Panc1 (cell line): ENCODE results near the gene ARMS2. TPM values are rescaled to one million over a fixed set of nuclear protein-coding genes. Genes with fewer than 3 reads are reported as not detected.

Source experiments
- ATAC-seq: fragments of 200-7000 bp; cut with Tn5 transposase; 2 replicates; pipeline ENCODE4 v1.9.1; 2020; ENCODE audit warnings: mild to moderate bottlenecking, moderate library complexity
- BruUV-seq: library from RNA; stranded (reverse); fragments of 400-500 nt; replicated peaks from 2 replicates; lab custom pipeline; 2021; lab: Mats Ljungman, UMichigan
- CTCF ChIA-PET: fragments of 300-600 bp; sonication (Branson Sonifier 250); formaldehyde crosslinking; loops from one replicate; lab custom pipeline; 2022; ENCODE audit warnings: antibody characterized with exemption; lab: Charles Lee
- POLR2A ChIA-PET: fragments of 300-600 bp; sonication (Branson Sonifier 250); formaldehyde crosslinking; loops from one replicate; lab custom pipeline; 2022; ENCODE audit warnings: antibody characterized with exemption; lab: Charles Lee
- DNase-seq: peaks from one replicate; pipeline ENCODE4 v3.0.0-alpha.2; 2010; ENCODE audit warnings: low read depth, low spot score
- H3K27ac ChIP-seq: 2 replicates; pipeline ENCODE4 v1.5.1; 2011; ENCODE audit warnings: mild to moderate bottlenecking, low read length, inconsistent platforms
- H3K27me3 ChIP-seq: fragments of 200-500 bp; sonication (Bioruptor generic); 2 replicates; pipeline ENCODE4 v1.6.0; 2014; ENCODE audit warnings: low read length, inconsistent platforms; ENCODE audit not compliant: control insufficient read depth, insufficient read depth
- H3K36me3 ChIP-seq: fragments of 200-500 bp; sonication (Bioruptor generic); 2 replicates; pipeline ENCODE4 v1.5.1; 2014; ENCODE audit warnings: inconsistent platforms, mild to moderate bottlenecking, low read length, moderate library complexity; ENCODE audit not compliant: control insufficient read depth, insufficient read depth
- H3K4me1 ChIP-seq: 2 replicates; pipeline ENCODE4 v1.5.1; 2011; ENCODE audit warnings: inconsistent platforms, mild to moderate bottlenecking, low read length, moderate library complexity; ENCODE audit not compliant: control insufficient read depth, insufficient read depth
- H3K4me3 ChIP-seq, 2 experiments: 2 replicates each; pipeline ENCODE4 v1.5.1; 2011 to 2012; ENCODE audit warnings: low read depth in 2 of 2, low read length in 2 of 2, mild to moderate bottlenecking in 2 of 2, inconsistent platforms in 1 of 2, moderate library complexity in 1 of 2
- H3K9me3 ChIP-seq: fragments of 200-500 bp; sonication (Bioruptor generic); 2 replicates; pipeline ENCODE4 v1.5.1; 2014; ENCODE audit warnings: low read depth, mild to moderate bottlenecking, inconsistent platforms, low read length, moderate library complexity; ENCODE audit not compliant: control insufficient read depth, insufficient read depth
- POLR2AphosphoS5 ChIP-seq: IDR thresholded peaks from 2 replicates; pipeline ENCODE4 v1.6.1; 2012; ENCODE audit warnings: mild to moderate bottlenecking, low read depth, low read length, moderate library complexity
- SIN3A ChIP-seq: IDR thresholded peaks from 2 replicates; pipeline ENCODE4 v1.6.1; 2012; ENCODE audit warnings: low read depth, mild to moderate bottlenecking, low read length, moderate library complexity, borderline replicate concordance; ENCODE audit not compliant: insufficient read depth
- TCF7L2 ChIP-seq: IDR thresholded peaks from 2 replicates; pipeline ENCODE4 v1.6.1; 2011; ENCODE audit warnings: mild to moderate bottlenecking, low read depth, low read length, inconsistent platforms
- in situ Hi-C: cut with HindIII; loops from 2 replicates; pipeline ENCODE4 v1.10.0; 2016; ENCODE audit warnings: low sequenced_read_pairs, low pct_unique_long_range_greater_than_20kb
- intact Hi-C: fragments of 100-400 bp; cut with micrococcal nuclease; formaldehyde crosslinking; loops from one replicate; pipeline ENCODE4 v1.10.0; 2022; ENCODE audit not compliant: unreplicated experiment
- total RNA-seq: library from RNA; stranded (reverse); gene quantifications from one replicate; pipeline ENCODE4 v1.2.1, GENCODE V29; 2021; ENCODE audit not compliant: unreplicated experiment
- TF ChIP-seq, protein P1 (sequence below), 2 experiments: IDR thresholded peaks; 2 replicates each; pipeline ENCODE4 v1.6.1; 2011 to 2012; ENCODE audit warnings: low read depth in 2 of 2, control low read depth in 1 of 2, low read length in 1 of 2, mild to moderate bottlenecking in 1 of 2, moderate library complexity in 1 of 2; ENCODE audit not compliant: insufficient read depth in 1 of 2
- TF ChIP-seq, protein P2 (sequence below): fragments of 450-650 bp; IDR thresholded peaks from 2 replicates; pipeline ENCODE4 v1.5.1; 2017; ENCODE audit warnings: mild to moderate bottlenecking

ARMS2 gene
- total RNA-seq, 1 experiment from 2014 or later, result not detected

DNA sequence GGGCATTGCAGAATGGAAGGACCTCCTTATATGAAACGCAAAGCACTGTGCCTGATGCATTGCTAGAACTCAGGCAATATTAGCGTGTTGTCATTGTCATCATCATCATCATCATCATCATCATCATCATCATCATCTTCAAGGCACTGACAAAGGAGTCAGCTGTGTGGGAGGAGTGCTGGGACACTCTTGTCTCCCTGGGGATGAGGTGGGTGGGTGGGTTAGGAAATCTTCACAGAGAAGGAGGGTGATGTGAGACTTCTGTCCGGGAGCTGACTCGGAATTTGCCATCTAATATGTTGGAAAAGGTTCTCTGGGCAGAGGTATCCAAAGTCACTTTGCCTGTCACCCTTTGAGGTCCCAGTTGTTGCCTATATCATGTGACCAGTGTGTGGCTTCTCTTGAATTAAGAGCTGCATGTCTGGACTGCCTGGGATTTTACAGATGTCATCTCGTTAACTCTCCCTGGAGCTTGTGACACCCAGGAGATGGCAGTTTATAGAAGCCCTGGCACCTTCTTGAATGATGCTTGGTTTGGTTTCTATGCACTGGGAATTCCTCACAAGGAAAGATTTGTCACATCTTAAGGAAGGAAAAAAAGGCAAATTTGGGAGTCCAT is 14.0 kb downstream of the ARMS2 start:
- CTCF ChIA-PET, result interaction anchor here (0.6 kb wide), 2 partner anchors 28 to 98 kb away, joined by 3 to 4 read pairs; no protein-coding TSS in a partner anchor
- in situ Hi-C loops, result no loop called here
- TF ChIP-seq POLR2AphosphoS5 (no peak), SIN3A (no peak), TCF7L2 (no peak)
- TF ChIP-seq, protein P1, sequence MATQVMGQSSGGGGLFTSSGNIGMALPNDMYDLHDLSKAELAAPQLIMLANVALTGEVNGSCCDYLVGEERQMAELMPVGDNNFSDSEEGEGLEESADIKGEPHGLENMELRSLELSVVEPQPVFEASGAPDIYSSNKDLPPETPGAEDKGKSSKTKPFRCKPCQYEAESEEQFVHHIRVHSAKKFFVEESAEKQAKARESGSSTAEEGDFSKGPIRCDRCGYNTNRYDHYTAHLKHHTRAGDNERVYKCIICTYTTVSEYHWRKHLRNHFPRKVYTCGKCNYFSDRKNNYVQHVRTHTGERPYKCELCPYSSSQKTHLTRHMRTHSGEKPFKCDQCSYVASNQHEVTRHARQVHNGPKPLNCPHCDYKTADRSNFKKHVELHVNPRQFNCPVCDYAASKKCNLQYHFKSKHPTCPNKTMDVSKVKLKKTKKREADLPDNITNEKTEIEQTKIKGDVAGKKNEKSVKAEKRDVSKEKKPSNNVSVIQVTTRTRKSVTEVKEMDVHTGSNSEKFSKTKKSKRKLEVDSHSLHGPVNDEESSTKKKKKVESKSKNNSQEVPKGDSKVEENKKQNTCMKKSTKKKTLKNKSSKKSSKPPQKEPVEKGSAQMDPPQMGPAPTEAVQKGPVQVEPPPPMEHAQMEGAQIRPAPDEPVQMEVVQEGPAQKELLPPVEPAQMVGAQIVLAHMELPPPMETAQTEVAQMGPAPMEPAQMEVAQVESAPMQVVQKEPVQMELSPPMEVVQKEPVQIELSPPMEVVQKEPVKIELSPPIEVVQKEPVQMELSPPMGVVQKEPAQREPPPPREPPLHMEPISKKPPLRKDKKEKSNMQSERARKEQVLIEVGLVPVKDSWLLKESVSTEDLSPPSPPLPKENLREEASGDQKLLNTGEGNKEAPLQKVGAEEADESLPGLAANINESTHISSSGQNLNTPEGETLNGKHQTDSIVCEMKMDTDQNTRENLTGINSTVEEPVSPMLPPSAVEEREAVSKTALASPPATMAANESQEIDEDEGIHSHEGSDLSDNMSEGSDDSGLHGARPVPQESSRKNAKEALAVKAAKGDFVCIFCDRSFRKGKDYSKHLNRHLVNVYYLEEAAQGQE (IDR thresholded peaks at IDR 0.05; ENCODE audit: insufficient read depth in 1 of 2, low read depth in 2 of 2, low read length in 1 of 2), result no peak
- TF ChIP-seq, protein P2, sequence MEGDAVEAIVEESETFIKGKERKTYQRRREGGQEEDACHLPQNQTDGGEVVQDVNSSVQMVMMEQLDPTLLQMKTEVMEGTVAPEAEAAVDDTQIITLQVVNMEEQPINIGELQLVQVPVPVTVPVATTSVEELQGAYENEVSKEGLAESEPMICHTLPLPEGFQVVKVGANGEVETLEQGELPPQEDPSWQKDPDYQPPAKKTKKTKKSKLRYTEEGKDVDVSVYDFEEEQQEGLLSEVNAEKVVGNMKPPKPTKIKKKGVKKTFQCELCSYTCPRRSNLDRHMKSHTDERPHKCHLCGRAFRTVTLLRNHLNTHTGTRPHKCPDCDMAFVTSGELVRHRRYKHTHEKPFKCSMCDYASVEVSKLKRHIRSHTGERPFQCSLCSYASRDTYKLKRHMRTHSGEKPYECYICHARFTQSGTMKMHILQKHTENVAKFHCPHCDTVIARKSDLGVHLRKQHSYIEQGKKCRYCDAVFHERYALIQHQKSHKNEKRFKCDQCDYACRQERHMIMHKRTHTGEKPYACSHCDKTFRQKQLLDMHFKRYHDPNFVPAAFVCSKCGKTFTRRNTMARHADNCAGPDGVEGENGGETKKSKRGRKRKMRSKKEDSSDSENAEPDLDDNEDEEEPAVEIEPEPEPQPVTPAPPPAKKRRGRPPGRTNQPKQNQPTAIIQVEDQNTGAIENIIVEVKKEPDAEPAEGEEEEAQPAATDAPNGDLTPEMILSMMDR, result no peak

DNA sequence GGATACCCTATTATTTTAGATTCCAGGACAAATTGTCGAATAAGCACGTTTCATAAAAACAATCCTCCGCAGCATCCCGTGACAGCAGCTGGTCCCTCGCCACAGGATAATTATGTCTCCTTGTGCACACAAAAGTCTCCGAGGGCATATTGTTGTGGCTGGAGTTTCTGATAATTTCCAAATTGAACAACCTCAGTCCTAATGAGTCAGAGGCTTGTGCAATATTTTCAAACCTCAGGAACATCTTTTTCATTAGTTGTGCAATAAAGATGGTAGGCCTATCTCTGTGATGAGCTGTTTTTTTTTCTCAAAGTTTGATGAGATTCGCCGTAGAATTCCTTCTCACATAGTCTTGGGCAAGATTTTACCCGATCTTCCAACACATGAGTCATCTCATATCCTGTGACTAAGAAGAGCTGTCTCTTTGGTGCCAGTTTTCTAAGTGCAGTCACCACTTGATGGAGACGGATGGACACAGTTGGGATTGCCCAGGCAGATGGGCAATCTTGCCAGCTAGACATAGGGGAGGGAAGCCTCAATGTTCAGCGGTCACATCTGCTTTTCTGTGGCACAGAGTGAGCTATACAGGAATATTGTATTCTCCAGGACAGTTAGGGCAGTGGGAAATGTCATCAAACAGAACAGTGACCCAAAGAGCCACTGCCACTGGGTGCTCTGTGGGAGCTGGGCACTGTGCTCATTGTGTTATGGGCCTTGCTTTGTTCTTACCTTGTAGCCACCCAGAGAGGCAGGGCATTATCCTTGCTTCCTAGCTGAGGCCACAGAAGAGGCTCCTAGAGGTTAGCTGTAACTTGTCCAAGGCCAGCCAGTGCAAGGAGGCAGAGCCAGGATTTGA is 14.7 kb downstream of the ARMS2 start:
- peak; percentile 59; the same call in 1 of the 2 replicates for ATAC-seq
- POLR2A ChIA-PET, result interaction anchor here (0.6 kb wide), 1 partner anchor 40 kb away, joined by 3 read pairs; no protein-coding TSS in a partner anchor

More for the DNA sequence above, 14.0 kb downstream of the ARMS2 start:
- Histone ChIP-seq H3K4me3 (no peak overlapping the region), H3K36me3 (no peaks in the 10 kb centered on the region), H3K27ac (no peak overlapping the region), H3K4me1 (peaks cover 8% of the 10 kb centered on the region; the same call in 1 of the 2 replicates), H3K27me3 (peaks cover 2% of the 10 kb centered on the region; the same call in 1 of the 2 replicates), H3K9me3 (no peaks in the 10 kb centered on the region)
- POLR2A ChIA-PET, result interaction anchor here (0.6 kb wide), 1 partner anchor 39 kb away, joined by 3 read pairs; no protein-coding TSS in a partner anchor
- no TSS peak for BruUV-seq
- intact Hi-C loops, result no loop called here
- no peak for DNase-seq
- no peak for ATAC-seq

More for the DNA sequence above, 14.7 kb downstream of the ARMS2 start:
- Histone ChIP-seq H3K4me1 (peaks cover 8% of the 10 kb centered on the region; the same call in 1 of the 2 replicates), H3K36me3 (no peaks in the 10 kb centered on the region), H3K27ac (no peak overlapping the region), H3K4me3 (no peak overlapping the region), H3K9me3 (no peaks in the 10 kb centered on the region), H3K27me3 (peaks cover 2% of the 10 kb centered on the region; the same call in 1 of the 2 replicates)
- DNase-seq, result peak; percentile 74
- TF ChIP-seq, protein P2, result no peak
- no peak for TF ChIP-seq TCF7L2
- TF ChIP-seq, protein P1 (IDR thresholded peaks at IDR 0.05; ENCODE audit: insufficient read depth in 1 of 2, low read depth in 2 of 2, low read length in 1 of 2), result no peak
- no peak for TF ChIP-seq POLR2AphosphoS5
- TF ChIP-seq SIN3A, result no peak
- in situ Hi-C loops (no loop called here), intact Hi-C loops (no loop called here)
- CTCF ChIA-PET, result interaction anchor here (0.8 kb wide), 1 partner anchor 96 kb away, joined by 3 read pairs; no protein-coding TSS in a partner anchor
- BruUV-seq, result no TSS peak
